ENCODE measurements around the gene UBTF.

The UBTF gene

GRCh38 chr17:44254361-44255095 is 35.1 kb upstream of the UBTF start:
- H3K4me2 ChIP-seq (ENCODE audit: low read length), result no peak overlapping the region
- no peak overlapping the region for H3K4me3 ChIP-seq (ENCODE audit: low read length)
- H3K36me3 ChIP-seq (ENCODE audit: control insufficient read depth, low read length), result no peaks in the 10 kb centered on the region
- TF ChIP-seq EZH2phosphoT487 (IDR thresholded peaks at IDR 0.05; ENCODE audit: borderline replicate concordance, low read length) (no peak), CTCF (IDR thresholded peaks at IDR 0.05; ENCODE audit: low read depth, low read length, poor library complexity, severe bottlenecking) (no peak)
- no peak overlapping the region for H3K27ac ChIP-seq (ENCODE audit: low read depth, low read length)
- no peaks in the 10 kb centered on the region for H4K20me1 ChIP-seq (ENCODE audit: control insufficient read depth, insufficient read depth, low read depth, low read length)
- H3K27me3 ChIP-seq (ENCODE audit: control insufficient read depth, low read length), result peaks cover 8% of the 10 kb centered on the region; the same call in 1 of the 2 replicates
- no peaks in the 10 kb centered on the region for H3K79me2 ChIP-seq (ENCODE audit: control insufficient read depth, low read length)
- peaks cover 2% of the 10 kb centered on the region for H3K4me1 ChIP-seq (ENCODE audit: control insufficient read depth, low read length)
- H3K9me3 ChIP-seq (ENCODE audit: control insufficient read depth, insufficient read depth, low read length), result no peaks in the 10 kb centered on the region
- H3F3A ChIP-seq (ENCODE audit: control insufficient read depth, insufficient read depth), result no peaks in the 10 kb centered on the region
- no peaks in the 10 kb centered on the region for H3K9me2 ChIP-seq (replicated peaks; ENCODE audit: control insufficient read depth, low read length)

- Histone ChIP-seq H3K9me2 (replicated peaks; ENCODE audit: control insufficient read depth, low read length) (no peaks in the 10 kb centered on the region), H3K4me3 (ENCODE audit: low read length) (no peak overlapping the region), H3F3A (ENCODE audit: control insufficient read depth, insufficient read depth) (peaks cover 3% of the 10 kb centered on the region), H3K27me3 (ENCODE audit: control insufficient read depth, low read length) (peaks cover 8% of the 10 kb centered on the region; the same call in 1 of the 2 replicates), H3K36me3 (ENCODE audit: control insufficient read depth, low read length) (no peaks in the 10 kb centered on the region), H4K20me1 (ENCODE audit: control insufficient read depth, insufficient read depth, low read depth, low read length) (no peaks in the 10 kb centered on the region), H3K4me2 (ENCODE audit: low read length) (no peak overlapping the region), H3K79me2 (ENCODE audit: control insufficient read depth, low read length) (no peaks in the 10 kb centered on the region), H3K27ac (ENCODE audit: low read depth, low read length) (no peak overlapping the region), H3K9me3 (ENCODE audit: control insufficient read depth, insufficient read depth, low read length) (no peaks in the 10 kb centered on the region), H3K4me1 (ENCODE audit: control insufficient read depth, low read length) (peaks cover 17% of the 10 kb centered on the region)
- TF ChIP-seq CTCF (IDR thresholded peaks at IDR 0.05; ENCODE audit: low read depth, low read length, poor library complexity, severe bottlenecking) (no peak), EZH2phosphoT487 (IDR thresholded peaks at IDR 0.05; ENCODE audit: borderline replicate concordance, low read length) (no peak)
Observed at GRCh38 chr17:44253006-44253405, 33.5 kb upstream of the UBTF start.

- H3K9me3 ChIP-seq (ENCODE audit: control insufficient read depth, insufficient read depth, low read length), result no peaks in the 10 kb centered on the region
- peaks cover 36% of the 10 kb centered on the region for H3K4me1 ChIP-seq (ENCODE audit: control insufficient read depth, low read length)
- TF ChIP-seq CTCF (IDR thresholded peaks at IDR 0.05; ENCODE audit: low read depth, low read length, poor library complexity, severe bottlenecking) (no peak), EZH2phosphoT487 (IDR thresholded peaks at IDR 0.05; ENCODE audit: borderline replicate concordance, low read length) (no peak)
- H3F3A ChIP-seq (ENCODE audit: control insufficient read depth, insufficient read depth), result peaks cover 3% of the 10 kb centered on the region
- no peak overlapping the region for H3K27ac ChIP-seq (ENCODE audit: low read depth, low read length)
- H3K79me2 ChIP-seq (ENCODE audit: control insufficient read depth, low read length), result no peaks in the 10 kb centered on the region
- H3K4me3 ChIP-seq (ENCODE audit: low read length), result no peak overlapping the region
- peaks cover 8% of the 10 kb centered on the region; the same call in 1 of the 2 replicates for H3K27me3 ChIP-seq (ENCODE audit: control insufficient read depth, low read length)
- peaks cover 1% of the 10 kb centered on the region; the same call in 1 of the 2 replicates for H3K36me3 ChIP-seq (ENCODE audit: control insufficient read depth, low read length)
- H3K9me2 ChIP-seq (replicated peaks; ENCODE audit: control insufficient read depth, low read length), result no peaks in the 10 kb centered on the region
- no peaks in the 10 kb centered on the region for H4K20me1 ChIP-seq (ENCODE audit: control insufficient read depth, insufficient read depth, low read depth, low read length)
- H3K4me2 ChIP-seq (ENCODE audit: low read length), result no peak overlapping the region
Observed at GRCh38 chr17:44251062-44251461, 31.6 kb upstream of the UBTF start.
